SK-N-SH (cell line): ENCODE results near the gene ADAMTS2. TPM values are rescaled to one million over a fixed set of nuclear protein-coding genes. Genes with fewer than 3 reads are reported as not detected.

Source experiments
- CTCF ChIA-PET: fragments of 300-600, 350-600 bp; formaldehyde crosslinking; extraction: SDS; loops from one replicate; lab custom pipeline; 2021; lab: Yijun Ruan, JAX
- POLR2A ChIA-PET: fragments of 350-600 bp; sonication (Branson Sonifier 250); formaldehyde crosslinking; extraction: SDS; loops from one replicate; lab custom pipeline; 2020; ENCODE audit warnings: antibody characterized with exemption, inconsistent platforms; lab: Yijun Ruan, JAX
- DNase-seq: peaks from one replicate; pipeline ENCODE4 v3.0.0; 2012
- H2AFZ ChIP-seq: fragments of 200-600 bp; sonication (generic); 2 replicates; pipeline ENCODE4 v1.8.1; 2016; ENCODE audit warnings: antibody characterized with exemption, mild to moderate bottlenecking, low read depth
- H3F3A ChIP-seq: fragments of 200-600 bp; sonication (generic); replicated peaks from 2 replicates; pipeline ENCODE3; 2016; ENCODE audit warnings: antibody characterized with exemption, mild to moderate bottlenecking; ENCODE audit not compliant: insufficient read depth
- H3K27ac ChIP-seq, 2 experiments: fragments of 200-500 bp in 1 of 2; fragments of 200-600 bp in 1 of 2; sonication (Bioruptor generic) in 1 of 2; sonication (generic), shearing (Covaris generic) in 1 of 2; 2 replicates each; pipeline versions ENCODE4 v1.5.1 to v1.6.1; 2014 to 2016; ENCODE audit warnings: low read depth in 2 of 2, inconsistent platforms in 1 of 2, low read length in 1 of 2, mild to moderate bottlenecking in 1 of 2, mixed read lengths in 1 of 2
- H3K27me3 ChIP-seq: fragments of 200-600 bp; sonication (generic), shearing (Covaris generic); 2 replicates; pipeline ENCODE4 v1.6.1; 2016; ENCODE audit warnings: mixed run types; ENCODE audit not compliant: insufficient read depth
- H3K36me3 ChIP-seq, 2 experiments: fragments of 200-500 bp in 1 of 2; fragments of 200-600 bp in 1 of 2; sonication (Bioruptor generic) in 1 of 2; sonication (generic) in 1 of 2; replicated peaks in 1 of 2; 2 replicates each; pipeline versions ENCODE3 to v1.5.1; 2014 to 2016; ENCODE audit warnings: low read length in 1 of 2, mild to moderate bottlenecking in 1 of 2; ENCODE audit not compliant: insufficient read depth in 2 of 2, control insufficient read depth in 1 of 2
- H3K4me1 ChIP-seq, 2 experiments: fragments of 200-500 bp in 1 of 2; fragments of 200-600 bp in 1 of 2; sonication (Bioruptor generic) in 1 of 2; sonication (generic), shearing (Covaris generic) in 1 of 2; 2 replicates each; pipeline versions ENCODE4 v1.5.1 to v1.6.1; 2014 to 2016; ENCODE audit warnings: low read depth in 1 of 2, low read length in 1 of 2, mixed run types in 1 of 2; ENCODE audit not compliant: insufficient read depth in 2 of 2, control insufficient read depth in 1 of 2
- H3K4me2 ChIP-seq: fragments of 200-600 bp; sonication (generic), shearing (Covaris generic); 2 replicates; pipeline ENCODE4 v1.6.1; 2017; ENCODE audit warnings: mixed run types
- H3K4me3 ChIP-seq, 2 experiments: fragments of 200-500 bp in 1 of 2; fragments of 200-600 bp in 1 of 2; sonication (Bioruptor generic) in 1 of 2; sonication (generic), shearing (Covaris generic) in 1 of 2; 2 replicates each; pipeline versions ENCODE4 v1.5.1 to v1.8.1; 2014 to 2016; ENCODE audit warnings: low read depth in 2 of 2, inconsistent platforms in 1 of 2, low read length in 1 of 2, mild to moderate bottlenecking in 1 of 2, mixed read lengths in 1 of 2, moderate library complexity in 1 of 2
- H3K79me2 ChIP-seq: fragments of 200-600 bp; sonication (generic); 2 replicates; pipeline ENCODE4 v1.8.1; 2017; ENCODE audit warnings: mild to moderate bottlenecking; ENCODE audit not compliant: insufficient read depth
- H3K9ac ChIP-seq: fragments of 200-600 bp; sonication (generic); 2 replicates; pipeline ENCODE4 v1.6.1; 2017; ENCODE audit warnings: mixed run types
- H3K9me2 ChIP-seq: fragments of 200-600 bp; sonication (generic); 2 replicates; pipeline ENCODE4 v1.6.1; 2017; ENCODE audit warnings: mixed run types
- H3K9me3 ChIP-seq: fragments of 200-600 bp; sonication (generic); 2 replicates; pipeline ENCODE4 v1.6.1; 2017; ENCODE audit warnings: mixed run types, mild to moderate bottlenecking, moderate library complexity
- H4K20me1 ChIP-seq: fragments of 200-600 bp; sonication (generic); 2 replicates; pipeline ENCODE4 v1.6.1; 2017; ENCODE audit warnings: mild to moderate bottlenecking, mixed run types; ENCODE audit not compliant: insufficient read depth
- CHD2 ChIP-seq: fragments of 150-350 bp; IDR thresholded peaks from 2 replicates; pipeline ENCODE4 v1.6.1; 2018; ENCODE audit warnings: low read length; ENCODE audit not compliant: partially characterized antibody
- ELF1 ChIP-seq: IDR thresholded peaks from 2 replicates; pipeline ENCODE4 v1.4.0; 2012
- FOSL2 ChIP-seq: IDR thresholded peaks from 2 replicates; pipeline ENCODE4 v1.4.0; 2012; ENCODE audit warnings: low read depth, mild to moderate bottlenecking, moderate library complexity, borderline replicate concordance
- FOXM1 ChIP-seq: IDR thresholded peaks from 2 replicates; pipeline ENCODE4 v1.4.0; 2012; ENCODE audit warnings: low read depth, mild to moderate bottlenecking
- GABPA ChIP-seq: IDR thresholded peaks from 2 replicates; pipeline ENCODE4 v1.4.0; 2012; ENCODE audit warnings: low read depth, mild to moderate bottlenecking
- POLR2AphosphoS5 ChIP-seq: IDR thresholded peaks from 2 replicates; pipeline ENCODE4 v1.6.1; 2012; ENCODE audit warnings: low read depth, low read length
- RFX5 ChIP-seq: IDR thresholded peaks from 2 replicates; pipeline ENCODE4 v1.6.1; 2012; ENCODE audit warnings: mild to moderate bottlenecking, improper control_type of control experiment, low read length
- RXRA ChIP-seq: IDR thresholded peaks from 2 replicates; pipeline ENCODE4 v1.4.0; 2012; ENCODE audit warnings: low read depth, mild to moderate bottlenecking, borderline replicate concordance
- SMC3 ChIP-seq: IDR thresholded peaks from 2 replicates; pipeline ENCODE4 v1.6.1; 2012; ENCODE audit warnings: low read depth, low read length, improper control_type of control experiment
- TAF1 ChIP-seq: IDR thresholded peaks from 2 replicates; pipeline ENCODE4 v1.6.1; 2012; ENCODE audit warnings: low read depth, mild to moderate bottlenecking, low read length, moderate library complexity, borderline replicate concordance
- YY1 ChIP-seq: IDR thresholded peaks from 2 replicates; pipeline ENCODE4 v1.4.0; 2012; ENCODE audit warnings: low read depth, mild to moderate bottlenecking
- WGBS: methylation state at CpG from one replicate; pipeline ENCODE4 v1.1.6; 2017; ENCODE audit warnings: low lambda C conversion rate; 5-methylcytosine and 5-hydroxymethylcytosine counted together
- polyA plus RNA-seq, 3 experiments: library from polyadenylated mRNA; depleted of rRNA; stranded (reverse); fragments of >200 nt; gene quantifications; 2 replicates each; pipeline ENCODE4 v1.2.3, GENCODE V29; 2012
- TF ChIP-seq, protein P1 (sequence below): fragments of 150-350 bp; IDR thresholded peaks from 2 replicates; pipeline ENCODE4 v1.6.1; 2017; ENCODE audit warnings: antibody characterized with exemption, low read length, low read depth, borderline replicate concordance
- TF ChIP-seq, protein P2 (sequence below): IDR thresholded peaks from 2 replicates; pipeline ENCODE4 v1.4.0; 2012; ENCODE audit warnings: low read depth
- TF ChIP-seq, protein P3 (sequence below): IDR thresholded peaks from 2 replicates; pipeline ENCODE4 v1.4.0; 2012; ENCODE audit warnings: low read depth, borderline replicate concordance
- TF ChIP-seq, protein P4 (sequence below): fragments of 150-350 bp; IDR thresholded peaks from 2 replicates; pipeline ENCODE4 v1.6.1; 2016; ENCODE audit warnings: mild to moderate bottlenecking, low read depth, low read length
- TF ChIP-seq, protein P5 (sequence below): IDR thresholded peaks from 2 replicates; pipeline ENCODE4 v1.6.1; 2012; ENCODE audit warnings: mild to moderate bottlenecking, low read depth, low read length, moderate library complexity

Gene ADAMTS2
- polyA plus RNA-seq, 1 of the 3 experiments (the other 2 are of a cell fraction) = 0.12 TPM

DNA sequence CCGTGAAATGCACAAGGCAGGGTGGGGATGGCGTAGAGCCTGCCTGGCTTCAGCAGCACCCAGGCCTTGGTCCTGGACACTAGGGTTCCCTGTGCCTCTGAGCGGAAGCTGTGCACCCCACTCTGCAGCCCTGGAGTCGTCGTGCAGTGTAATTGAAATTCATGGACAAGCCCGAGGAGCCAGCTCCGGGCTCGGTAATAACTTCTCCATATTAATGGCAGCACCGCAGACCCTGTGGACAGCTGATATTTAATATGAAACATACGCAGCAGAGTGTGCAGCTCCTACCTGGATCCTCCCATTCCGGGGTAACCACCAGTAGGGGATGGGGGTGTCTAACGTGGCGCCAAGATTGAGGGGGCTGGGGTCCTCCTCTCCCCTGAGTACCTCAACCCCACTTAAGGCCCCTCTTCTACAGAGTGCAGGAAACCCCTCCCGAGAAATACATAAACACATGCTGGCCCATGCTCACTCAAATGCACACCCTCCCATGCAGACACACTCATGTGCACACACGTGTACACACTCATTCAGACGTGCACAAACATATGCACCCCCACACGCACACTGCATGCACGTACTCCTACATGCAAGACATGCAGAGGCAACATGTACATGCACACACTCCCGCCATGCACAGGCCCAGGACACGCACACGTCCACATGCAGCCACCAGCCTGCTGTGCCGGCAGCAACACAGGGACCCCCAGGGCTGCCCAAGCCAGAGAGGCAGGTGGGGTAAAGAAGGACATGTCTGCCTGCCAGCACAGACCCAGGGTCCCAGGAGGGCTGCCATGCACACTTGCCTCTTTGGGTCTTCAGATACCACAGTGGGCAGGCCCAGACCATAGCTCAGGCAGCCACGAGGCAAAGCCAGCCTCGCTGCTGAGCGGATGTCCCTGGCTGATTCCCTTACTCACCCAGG, 8.1 kb downstream of the ADAMTS2 start:
- Histone ChIP-seq H3K4me1 (peaks cover 0 to 82% of the 10 kb centered on the region in 2 experiments; a peak in 2 of 4 replicates), H3K9me3 (no peaks in the 10 kb centered on the region), H3K27me3 (no peaks in the 10 kb centered on the region), H3K9ac (no peak overlapping the region), H3F3A (no peaks in the 10 kb centered on the region), H3K9me2 (no peaks in the 10 kb centered on the region), H3K36me3 (no peaks in the 10 kb centered on the region), H4K20me1 (no peaks in the 10 kb centered on the region), H3K4me2 (no peak overlapping the region), H3K27ac (peak overlapping the region in 1 of 2 experiments; percentile 39; a peak in 1 of 4 replicates), H3K79me2 (no peaks in the 10 kb centered on the region), H2AFZ (no peak overlapping the region), H3K4me3 (no peak overlapping the region)
- TF ChIP-seq ELF1 (no peak), FOSL2 (no peak), GABPA (no peak), CHD2 (no peak), POLR2AphosphoS5 (no peak), FOXM1 (no peak), RXRA (no peak), YY1 (no peak)
- TF ChIP-seq, protein P1, sequence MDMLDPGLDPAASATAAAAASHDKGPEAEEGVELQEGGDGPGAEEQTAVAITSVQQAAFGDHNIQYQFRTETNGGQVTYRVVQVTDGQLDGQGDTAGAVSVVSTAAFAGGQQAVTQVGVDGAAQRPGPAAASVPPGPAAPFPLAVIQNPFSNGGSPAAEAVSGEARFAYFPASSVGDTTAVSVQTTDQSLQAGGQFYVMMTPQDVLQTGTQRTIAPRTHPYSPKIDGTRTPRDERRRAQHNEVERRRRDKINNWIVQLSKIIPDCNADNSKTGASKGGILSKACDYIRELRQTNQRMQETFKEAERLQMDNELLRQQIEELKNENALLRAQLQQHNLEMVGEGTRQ = no peak
- TF ChIP-seq, protein P2, sequence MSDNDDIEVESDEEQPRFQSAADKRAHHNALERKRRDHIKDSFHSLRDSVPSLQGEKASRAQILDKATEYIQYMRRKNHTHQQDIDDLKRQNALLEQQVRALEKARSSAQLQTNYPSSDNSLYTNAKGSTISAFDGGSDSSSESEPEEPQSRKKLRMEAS = no peak
- 48% methylated on average over 17 of the region's 25 CpGs for WGBS
- no peak for DNase-seq
- ChIA-PET POLR2A (no interaction called here), CTCF (interaction anchor here (0.7 to 0.9 kb wide), 2 partner anchors 57 to 99 kb away, joined by 3 read pairs; no protein-coding TSS in a partner anchor)

DNA sequence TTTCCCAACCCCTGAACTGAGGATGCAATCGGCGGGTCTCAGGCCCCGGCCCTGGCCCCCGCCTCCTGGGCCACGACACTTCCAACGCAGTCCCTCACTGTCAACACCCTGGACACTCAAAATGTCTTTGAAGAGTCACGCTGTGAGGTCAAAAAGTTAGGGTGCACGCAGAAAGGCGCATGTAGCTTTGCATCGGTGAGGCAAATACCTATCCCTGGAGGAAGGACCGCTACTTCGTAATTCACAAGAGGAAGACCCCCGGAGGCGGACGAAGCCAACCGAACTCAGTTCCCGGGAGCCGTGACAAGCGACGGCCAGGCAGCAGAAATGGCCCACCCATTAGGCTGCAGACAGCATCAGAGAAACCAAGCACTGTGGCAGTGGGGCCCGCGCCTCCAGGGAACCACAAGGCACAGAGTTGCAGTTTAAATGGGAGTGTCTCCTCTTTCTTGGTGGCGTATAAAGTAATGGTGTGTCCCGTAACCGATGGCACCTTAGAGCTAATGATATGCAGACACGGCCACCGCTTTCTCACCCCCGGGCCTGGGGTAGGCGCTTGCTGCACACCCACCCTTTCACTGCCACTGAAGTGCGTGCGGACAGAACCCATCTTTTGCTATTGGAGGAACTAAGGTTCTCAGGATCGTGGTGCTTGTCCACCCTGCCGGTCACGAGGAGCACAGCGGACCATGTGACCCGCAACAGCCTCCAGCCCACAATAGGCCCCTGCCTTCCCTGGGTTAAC, 9.0 kb downstream of the ADAMTS2 start:
- no peaks in the 10 kb centered on the region for H3K9me2 ChIP-seq
- no peak overlapping the region for H3K4me3 ChIP-seq
- H3F3A ChIP-seq = no peaks in the 10 kb centered on the region
- CTCF ChIA-PET = interaction anchor here (0.7 to 3.5 kb wide), 3 partner anchors 7 to 169 kb away, joined by 3 to 18 read pairs (median 3); no protein-coding TSS in a partner anchor
- no peaks in the 10 kb centered on the region for H3K9me3 ChIP-seq
- H3K27me3 ChIP-seq = no peaks in the 10 kb centered on the region
- H3K36me3 ChIP-seq = no peaks in the 10 kb centered on the region
- H2AFZ ChIP-seq = no peak overlapping the region
- WGBS = 81% methylated on average over 25 of the region's 36 CpGs
- H3K27ac ChIP-seq = peak overlapping the region in 1 of 2 experiments; percentile 39; a peak in 1 of 4 replicates
- peaks cover 0 to 82% of the 10 kb centered on the region in 2 experiments; a peak in 2 of 4 replicates for H3K4me1 ChIP-seq
- DNase-seq = no peak
- POLR2A ChIA-PET = no interaction called here
- H3K9ac ChIP-seq = no peak overlapping the region
- H3K79me2 ChIP-seq = no peaks in the 10 kb centered on the region
- no peak overlapping the region for H3K4me2 ChIP-seq
- H4K20me1 ChIP-seq = no peaks in the 10 kb centered on the region
- TF ChIP-seq, protein P3, sequence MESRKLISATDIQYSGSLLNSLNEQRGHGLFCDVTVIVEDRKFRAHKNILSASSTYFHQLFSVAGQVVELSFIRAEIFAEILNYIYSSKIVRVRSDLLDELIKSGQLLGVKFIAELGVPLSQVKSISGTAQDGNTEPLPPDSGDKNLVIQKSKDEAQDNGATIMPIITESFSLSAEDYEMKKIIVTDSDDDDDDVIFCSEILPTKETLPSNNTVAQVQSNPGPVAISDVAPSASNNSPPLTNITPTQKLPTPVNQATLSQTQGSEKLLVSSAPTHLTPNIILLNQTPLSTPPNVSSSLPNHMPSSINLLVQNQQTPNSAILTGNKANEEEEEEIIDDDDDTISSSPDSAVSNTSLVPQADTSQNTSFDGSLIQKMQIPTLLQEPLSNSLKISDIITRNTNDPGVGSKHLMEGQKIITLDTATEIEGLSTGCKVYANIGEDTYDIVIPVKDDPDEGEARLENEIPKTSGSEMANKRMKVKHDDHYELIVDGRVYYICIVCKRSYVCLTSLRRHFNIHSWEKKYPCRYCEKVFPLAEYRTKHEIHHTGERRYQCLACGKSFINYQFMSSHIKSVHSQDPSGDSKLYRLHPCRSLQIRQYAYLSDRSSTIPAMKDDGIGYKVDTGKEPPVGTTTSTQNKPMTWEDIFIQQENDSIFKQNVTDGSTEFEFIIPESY = no peak
- TF ChIP-seq RFX5 (no peak), TAF1 (no peak), SMC3 (no peak), CHD2 (no peak), YY1 (no peak)
- TF ChIP-seq, protein P4, sequence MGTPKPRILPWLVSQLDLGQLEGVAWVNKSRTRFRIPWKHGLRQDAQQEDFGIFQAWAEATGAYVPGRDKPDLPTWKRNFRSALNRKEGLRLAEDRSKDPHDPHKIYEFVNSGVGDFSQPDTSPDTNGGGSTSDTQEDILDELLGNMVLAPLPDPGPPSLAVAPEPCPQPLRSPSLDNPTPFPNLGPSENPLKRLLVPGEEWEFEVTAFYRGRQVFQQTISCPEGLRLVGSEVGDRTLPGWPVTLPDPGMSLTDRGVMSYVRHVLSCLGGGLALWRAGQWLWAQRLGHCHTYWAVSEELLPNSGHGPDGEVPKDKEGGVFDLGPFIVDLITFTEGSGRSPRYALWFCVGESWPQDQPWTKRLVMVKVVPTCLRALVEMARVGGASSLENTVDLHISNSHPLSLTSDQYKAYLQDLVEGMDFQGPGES = no peak
- TF ChIP-seq, protein P5, sequence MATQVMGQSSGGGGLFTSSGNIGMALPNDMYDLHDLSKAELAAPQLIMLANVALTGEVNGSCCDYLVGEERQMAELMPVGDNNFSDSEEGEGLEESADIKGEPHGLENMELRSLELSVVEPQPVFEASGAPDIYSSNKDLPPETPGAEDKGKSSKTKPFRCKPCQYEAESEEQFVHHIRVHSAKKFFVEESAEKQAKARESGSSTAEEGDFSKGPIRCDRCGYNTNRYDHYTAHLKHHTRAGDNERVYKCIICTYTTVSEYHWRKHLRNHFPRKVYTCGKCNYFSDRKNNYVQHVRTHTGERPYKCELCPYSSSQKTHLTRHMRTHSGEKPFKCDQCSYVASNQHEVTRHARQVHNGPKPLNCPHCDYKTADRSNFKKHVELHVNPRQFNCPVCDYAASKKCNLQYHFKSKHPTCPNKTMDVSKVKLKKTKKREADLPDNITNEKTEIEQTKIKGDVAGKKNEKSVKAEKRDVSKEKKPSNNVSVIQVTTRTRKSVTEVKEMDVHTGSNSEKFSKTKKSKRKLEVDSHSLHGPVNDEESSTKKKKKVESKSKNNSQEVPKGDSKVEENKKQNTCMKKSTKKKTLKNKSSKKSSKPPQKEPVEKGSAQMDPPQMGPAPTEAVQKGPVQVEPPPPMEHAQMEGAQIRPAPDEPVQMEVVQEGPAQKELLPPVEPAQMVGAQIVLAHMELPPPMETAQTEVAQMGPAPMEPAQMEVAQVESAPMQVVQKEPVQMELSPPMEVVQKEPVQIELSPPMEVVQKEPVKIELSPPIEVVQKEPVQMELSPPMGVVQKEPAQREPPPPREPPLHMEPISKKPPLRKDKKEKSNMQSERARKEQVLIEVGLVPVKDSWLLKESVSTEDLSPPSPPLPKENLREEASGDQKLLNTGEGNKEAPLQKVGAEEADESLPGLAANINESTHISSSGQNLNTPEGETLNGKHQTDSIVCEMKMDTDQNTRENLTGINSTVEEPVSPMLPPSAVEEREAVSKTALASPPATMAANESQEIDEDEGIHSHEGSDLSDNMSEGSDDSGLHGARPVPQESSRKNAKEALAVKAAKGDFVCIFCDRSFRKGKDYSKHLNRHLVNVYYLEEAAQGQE = no peak
